ENCODE data around the gene AGTPBP1. TPM values are rescaled to one million over a fixed set of nuclear protein-coding genes. Genes with fewer than 3 reads are reported as not detected.
A peak's percentile ranks its signal among the peaks of the same experiment; 100 is the strongest.
"Not testable (repeated sequence)": the region's sequence is repeated elsewhere in the genome, so short reads cannot be mapped to it uniquely, and the experiment has no call there.

The AGTPBP1 gene
- total RNA-seq, 2 experiments from 2014 or later: 31.9 to 35.6 TPM

GRCh38 chr9:85730916-85731630, 10.7 kb downstream of the AGTPBP1 start:
- Mint-ChIP-seq H3K4me3 (no peak overlapping the region), H3K27ac (no peak overlapping the region), H3K4me1 (peaks cover 62% of the 10 kb centered on the region)

GRCh38 chr9:85729882-85730281, 11.9 kb downstream of the AGTPBP1 start:
- Mint-ChIP-seq H3K27me3 (no peaks in the 10 kb centered on the region), H3K36me3 (peaks cover 32% of the 10 kb centered on the region), H3K4me3 (no peak overlapping the region), H3K9me3 (peaks cover 16% of the 10 kb centered on the region), H3K4me1 (peaks cover 60% of the 10 kb centered on the region), H3K27ac (no peak overlapping the region)
- no peak for DNase-seq

More at GRCh38 chr9:85730916-85731630, 10.7 kb downstream of the AGTPBP1 start:
- Mint-ChIP-seq H3K27me3 (no peaks in the 10 kb centered on the region), H3K9me3 (peaks cover 16% of the 10 kb centered on the region), H3K36me3 (peaks cover 35% of the 10 kb centered on the region)
- DNase-seq: no peak

- peaks cover 63% of the 10 kb centered on the region for H3K4me1 Mint-ChIP-seq
- H3K27ac Mint-ChIP-seq: no peak overlapping the region
- peaks cover 26% of the 10 kb centered on the region for H3K36me3 Mint-ChIP-seq
- H3K4me3 Mint-ChIP-seq: no peak overlapping the region
- H3K27me3 Mint-ChIP-seq: no peaks in the 10 kb centered on the region
- peaks cover 7% of the 10 kb centered on the region for H3K9me3 Mint-ChIP-seq
- no peak for DNase-seq
These were observed 14.3 kb downstream of the AGTPBP1 start for GRCh38 chr9:85727500-85727899.

- no peak overlapping the region for H3K27ac Mint-ChIP-seq
- H3K27me3 Mint-ChIP-seq: no peaks in the 10 kb centered on the region
- peaks cover 65% of the 10 kb centered on the region for H3K4me1 Mint-ChIP-seq
- peaks cover 29% of the 10 kb centered on the region for H3K36me3 Mint-ChIP-seq
- no peak for DNase-seq
- H3K9me3 Mint-ChIP-seq: peaks cover 6% of the 10 kb centered on the region
- no peak overlapping the region for H3K4me3 Mint-ChIP-seq
These were observed 15.0 kb downstream of the AGTPBP1 start for GRCh38 chr9:85726737-85727136.

GRCh38 chr9:85723215-85723614, 18.5 kb downstream of the AGTPBP1 start:
- DNase-seq: peak; percentile 12
- no peak overlapping the region for H3K4me3 Mint-ChIP-seq
- H3K27me3 Mint-ChIP-seq: no peaks in the 10 kb centered on the region
- peaks cover 14% of the 10 kb centered on the region for H3K9me3 Mint-ChIP-seq
- peaks cover 48% of the 10 kb centered on the region for H3K36me3 Mint-ChIP-seq
- peaks cover 41% of the 10 kb centered on the region for H3K4me1 Mint-ChIP-seq
- H3K27ac Mint-ChIP-seq: no peak overlapping the region

GRCh38 chr9:85719411-85719810, 22.3 kb downstream of the AGTPBP1 start:
- H3K36me3 Mint-ChIP-seq: peaks cover 48% of the 10 kb centered on the region

GRCh38 chr9:85717818-85718217, 23.9 kb downstream of the AGTPBP1 start:
- not testable (repeated sequence) for H3K27ac Mint-ChIP-seq, H3K27me3 Mint-ChIP-seq, DNase-seq, H3K4me3 Mint-ChIP-seq
- Mint-ChIP-seq H3K36me3 (peaks cover 44% of the 10 kb centered on the region), H3K9me3 (peaks cover 15% of the 10 kb centered on the region), H3K4me1 (peaks cover 30% of the 10 kb centered on the region)

More at GRCh38 chr9:85719411-85719810, 22.3 kb downstream of the AGTPBP1 start:
- H3K4me3 Mint-ChIP-seq, DNase-seq, H3K27ac Mint-ChIP-seq, H3K27me3 Mint-ChIP-seq: not testable (repeated sequence)
- Mint-ChIP-seq H3K9me3 (peaks cover 15% of the 10 kb centered on the region), H3K4me1 (peaks cover 41% of the 10 kb centered on the region)

GRCh38 chr9:85717220-85717619, 24.5 kb downstream of the AGTPBP1 start:
- H3K27ac Mint-ChIP-seq: peak overlapping the region; percentile 55
- peaks cover 15% of the 10 kb centered on the region for H3K9me3 Mint-ChIP-seq
- no peak for DNase-seq
- H3K36me3 Mint-ChIP-seq: peaks cover 38% of the 10 kb centered on the region
- no peak overlapping the region for H3K4me3 Mint-ChIP-seq
- peaks cover 28% of the 10 kb centered on the region for H3K4me1 Mint-ChIP-seq
- H3K27me3 Mint-ChIP-seq: no peaks in the 10 kb centered on the region

- DNase-seq: no peak
These were observed 25.5 kb downstream of the AGTPBP1 start for GRCh38 chr9:85716031-85716877.

GRCh38 chr9:85715587-85715986, 26.2 kb downstream of the AGTPBP1 start:
- H3K4me1 Mint-ChIP-seq: peaks cover 25% of the 10 kb centered on the region
- peaks cover 10% of the 10 kb centered on the region for H3K9me3 Mint-ChIP-seq
- H3K4me3 Mint-ChIP-seq: no peak overlapping the region
- peaks cover 24% of the 10 kb centered on the region for H3K36me3 Mint-ChIP-seq
- peak overlapping the region; percentile 62 for H3K27ac Mint-ChIP-seq
- H3K27me3 Mint-ChIP-seq: no peaks in the 10 kb centered on the region
- DNase-seq: no peak

More at GRCh38 chr9:85716031-85716877, 25.5 kb downstream of the AGTPBP1 start:
- Mint-ChIP-seq H3K9me3 (peaks cover 15% of the 10 kb centered on the region), H3K36me3 (peaks cover 31% of the 10 kb centered on the region), H3K27ac (peak overlapping the region; percentile 62), H3K4me1 (peaks cover 25% of the 10 kb centered on the region), H3K27me3 (no peaks in the 10 kb centered on the region), H3K4me3 (no peak overlapping the region)

- H3K4me1 Mint-ChIP-seq: peaks cover 25% of the 10 kb centered on the region
- no peak overlapping the region for H3K4me3 Mint-ChIP-seq
- no peak overlapping the region for H3K27ac Mint-ChIP-seq
- H3K9me3 Mint-ChIP-seq: peaks cover 12% of the 10 kb centered on the region
- H3K27me3 Mint-ChIP-seq: no peaks in the 10 kb centered on the region
- DNase-seq: no peak
- peaks cover 28% of the 10 kb centered on the region for H3K36me3 Mint-ChIP-seq
These were observed 27.9 kb downstream of the AGTPBP1 start for GRCh38 chr9:85713897-85714296.

GRCh38 chr9:85704744-85705143, 37.0 kb downstream of the AGTPBP1 start:
- no peaks in the 10 kb centered on the region for H3K27me3 Mint-ChIP-seq
- H3K27ac Mint-ChIP-seq: no peak overlapping the region
- H3K9me3 Mint-ChIP-seq: peaks cover 8% of the 10 kb centered on the region
- H3K4me1 Mint-ChIP-seq: peaks cover 21% of the 10 kb centered on the region
- H3K36me3 Mint-ChIP-seq: peaks cover 28% of the 10 kb centered on the region
- H3K4me3 Mint-ChIP-seq: no peak overlapping the region
- no peak for DNase-seq

GRCh38 chr9:85703398-85703797, 38.4 kb downstream of the AGTPBP1 start:
- Mint-ChIP-seq H3K27me3 (no peaks in the 10 kb centered on the region), H3K27ac (no peak overlapping the region), H3K4me3 (no peak overlapping the region), H3K9me3 (no peaks in the 10 kb centered on the region), H3K36me3 (peaks cover 17% of the 10 kb centered on the region), H3K4me1 (peaks cover 21% of the 10 kb centered on the region)
- DNase-seq: no peak

- no peaks in the 10 kb centered on the region for H3K9me3 Mint-ChIP-seq
- no peak overlapping the region for H3K27ac Mint-ChIP-seq
- H3K27me3 Mint-ChIP-seq: no peaks in the 10 kb centered on the region
- peaks cover 12% of the 10 kb centered on the region for H3K36me3 Mint-ChIP-seq
- peaks cover 23% of the 10 kb centered on the region for H3K4me1 Mint-ChIP-seq
- DNase-seq: no peak
- H3K4me3 Mint-ChIP-seq: no peak overlapping the region
These were observed 38.9 kb downstream of the AGTPBP1 start for GRCh38 chr9:85702726-85703289.

- no peak for DNase-seq
- peaks cover 21% of the 10 kb centered on the region for H3K4me1 Mint-ChIP-seq
- H3K27me3 Mint-ChIP-seq: no peaks in the 10 kb centered on the region
- H3K27ac Mint-ChIP-seq: no peak overlapping the region
- peaks cover 12% of the 10 kb centered on the region for H3K36me3 Mint-ChIP-seq
- no peak overlapping the region for H3K4me3 Mint-ChIP-seq
- no peaks in the 10 kb centered on the region for H3K9me3 Mint-ChIP-seq
These were observed 39.6 kb downstream of the AGTPBP1 start for GRCh38 chr9:85702191-85702590.
